ENCODE results near the gene NID2. TPM values are rescaled to one million over a fixed set of nuclear protein-coding genes. Genes with fewer than 3 reads are reported as not detected.

NID2 gene, protein sequence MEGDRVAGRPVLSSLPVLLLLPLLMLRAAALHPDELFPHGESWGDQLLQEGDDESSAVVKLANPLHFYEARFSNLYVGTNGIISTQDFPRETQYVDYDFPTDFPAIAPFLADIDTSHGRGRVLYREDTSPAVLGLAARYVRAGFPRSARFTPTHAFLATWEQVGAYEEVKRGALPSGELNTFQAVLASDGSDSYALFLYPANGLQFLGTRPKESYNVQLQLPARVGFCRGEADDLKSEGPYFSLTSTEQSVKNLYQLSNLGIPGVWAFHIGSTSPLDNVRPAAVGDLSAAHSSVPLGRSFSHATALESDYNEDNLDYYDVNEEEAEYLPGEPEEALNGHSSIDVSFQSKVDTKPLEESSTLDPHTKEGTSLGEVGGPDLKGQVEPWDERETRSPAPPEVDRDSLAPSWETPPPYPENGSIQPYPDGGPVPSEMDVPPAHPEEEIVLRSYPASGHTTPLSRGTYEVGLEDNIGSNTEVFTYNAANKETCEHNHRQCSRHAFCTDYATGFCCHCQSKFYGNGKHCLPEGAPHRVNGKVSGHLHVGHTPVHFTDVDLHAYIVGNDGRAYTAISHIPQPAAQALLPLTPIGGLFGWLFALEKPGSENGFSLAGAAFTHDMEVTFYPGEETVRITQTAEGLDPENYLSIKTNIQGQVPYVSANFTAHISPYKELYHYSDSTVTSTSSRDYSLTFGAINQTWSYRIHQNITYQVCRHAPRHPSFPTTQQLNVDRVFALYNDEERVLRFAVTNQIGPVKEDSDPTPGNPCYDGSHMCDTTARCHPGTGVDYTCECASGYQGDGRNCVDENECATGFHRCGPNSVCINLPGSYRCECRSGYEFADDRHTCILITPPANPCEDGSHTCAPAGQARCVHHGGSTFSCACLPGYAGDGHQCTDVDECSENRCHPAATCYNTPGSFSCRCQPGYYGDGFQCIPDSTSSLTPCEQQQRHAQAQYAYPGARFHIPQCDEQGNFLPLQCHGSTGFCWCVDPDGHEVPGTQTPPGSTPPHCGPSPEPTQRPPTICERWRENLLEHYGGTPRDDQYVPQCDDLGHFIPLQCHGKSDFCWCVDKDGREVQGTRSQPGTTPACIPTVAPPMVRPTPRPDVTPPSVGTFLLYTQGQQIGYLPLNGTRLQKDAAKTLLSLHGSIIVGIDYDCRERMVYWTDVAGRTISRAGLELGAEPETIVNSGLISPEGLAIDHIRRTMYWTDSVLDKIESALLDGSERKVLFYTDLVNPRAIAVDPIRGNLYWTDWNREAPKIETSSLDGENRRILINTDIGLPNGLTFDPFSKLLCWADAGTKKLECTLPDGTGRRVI (N-terminal part only)
- 309 TPM for polyA plus RNA-seq (2013, experiment 1 of 2; ENCODE audit: insufficient read length)
- 243 TPM for polyA plus RNA-seq (2013, experiment 2 of 2; ENCODE audit: insufficient read length)

DNA sequence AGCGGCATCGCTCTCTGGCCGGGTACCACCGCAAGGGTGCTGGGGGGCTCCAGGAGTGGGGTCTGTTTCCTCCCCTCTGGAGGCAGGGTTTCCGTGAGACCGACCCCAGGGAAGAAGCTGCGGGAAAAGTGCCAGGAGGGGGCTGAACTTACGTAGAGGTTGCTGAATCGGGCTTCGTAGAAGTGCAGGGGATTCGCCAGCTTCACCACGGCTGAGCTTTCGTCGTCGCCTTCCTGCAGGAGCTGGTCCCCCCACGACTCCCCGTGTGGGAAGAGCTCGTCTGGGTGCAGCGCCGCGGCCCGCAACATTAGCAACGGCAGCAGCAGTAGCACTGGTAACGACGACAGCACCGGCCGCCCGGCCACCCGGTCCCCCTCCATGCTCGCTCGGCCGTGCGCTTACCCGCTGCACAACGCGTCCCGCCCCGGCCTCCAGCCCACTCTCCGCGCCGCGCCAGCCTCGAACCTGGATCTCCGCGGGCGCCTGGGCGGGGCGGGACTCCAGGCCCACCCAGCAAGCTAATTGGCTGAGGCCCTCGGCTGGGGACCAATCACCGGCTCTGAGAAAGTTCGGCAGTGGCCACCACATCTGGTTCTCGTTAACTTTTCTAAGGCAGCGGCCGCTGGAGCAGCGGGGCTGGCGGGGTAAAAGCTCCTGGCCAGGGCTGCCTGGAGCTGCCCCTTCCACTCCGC is at the start of gene NID2:
TSS of gene NID2 (minus strand) at position 445 of the 692 bp plus-strand sequence. CDS start at position 380, 65 bp downstream.
- peak; percentile 96 for DNase-seq

- DNase-seq = peak; percentile 81
Observed at GRCh38 chr14:52117111-52117832, 48.4 kb upstream of the NID2 start.

DNA sequence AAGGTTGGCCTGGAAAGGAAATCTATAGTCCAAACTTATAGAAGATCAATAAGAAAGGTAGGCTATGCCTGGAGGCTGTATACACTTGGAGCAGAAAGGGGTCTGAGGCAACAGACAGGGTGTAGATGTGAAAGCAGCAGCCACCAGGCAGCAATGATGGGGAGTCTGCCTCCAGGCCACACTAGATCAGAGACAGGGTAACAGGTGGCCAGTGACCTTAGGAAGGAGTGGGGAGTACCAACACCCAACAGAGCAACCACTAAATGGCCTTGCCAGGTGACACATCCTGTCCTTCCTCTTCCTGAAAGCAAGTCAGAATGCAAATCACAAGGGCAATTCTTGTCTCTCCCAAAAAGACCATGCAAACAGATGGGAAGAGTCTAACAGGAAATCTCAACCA is 46.4 kb upstream of the NID2 start:
- DNase-seq = no peak

DNA sequence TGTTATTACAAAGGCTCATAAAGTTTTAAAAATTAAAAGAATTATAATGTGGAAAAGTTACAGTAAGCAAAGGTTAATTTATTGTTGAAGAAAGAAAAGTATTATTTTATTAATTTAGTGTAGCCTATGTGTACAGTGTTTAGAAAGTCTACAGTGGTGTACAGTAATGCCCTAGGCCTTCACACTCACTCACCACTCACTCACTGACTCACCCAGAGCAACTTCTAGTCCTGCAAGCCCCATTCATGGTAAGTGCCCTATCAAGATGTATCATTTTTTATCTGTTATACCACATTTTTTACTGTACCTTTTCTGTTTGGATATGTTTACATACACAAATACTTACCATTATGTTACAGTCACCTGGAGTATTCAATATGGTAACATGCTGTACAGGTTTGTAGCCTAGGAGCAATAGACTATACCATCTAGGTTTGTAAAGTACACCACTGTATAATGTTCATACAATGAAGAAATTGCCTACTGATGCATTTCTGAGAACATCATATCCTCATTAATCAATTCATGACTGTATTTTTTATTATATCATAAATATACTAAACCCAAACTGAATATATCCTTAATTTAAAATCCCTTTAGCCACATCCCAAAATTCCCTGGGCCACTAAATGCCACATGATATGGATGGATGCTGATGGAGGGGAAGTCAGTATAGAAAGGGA is 43.6 kb upstream of the NID2 start:
- peak; percentile 81 for DNase-seq

DNA sequence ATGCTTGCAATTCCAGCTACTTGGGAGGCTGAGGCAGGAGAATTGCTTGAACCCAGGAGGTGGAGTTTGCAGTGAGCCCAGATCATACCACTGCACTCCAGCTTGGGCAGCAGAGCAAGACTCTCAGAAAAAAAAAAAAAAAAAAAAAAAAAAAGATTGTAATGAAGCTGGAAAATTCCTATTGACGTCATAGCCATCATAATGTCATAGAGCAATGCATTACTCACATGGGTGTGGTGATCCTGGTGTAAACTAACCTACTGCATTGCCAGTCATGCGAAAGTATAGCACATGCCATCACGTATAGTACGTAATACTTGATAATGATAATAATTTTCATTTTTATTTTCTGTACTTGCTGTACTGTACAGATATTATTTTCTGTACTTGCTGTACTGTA is 42.7 kb upstream of the NID2 start:
- DNase-seq = peak; percentile 71

DNA sequence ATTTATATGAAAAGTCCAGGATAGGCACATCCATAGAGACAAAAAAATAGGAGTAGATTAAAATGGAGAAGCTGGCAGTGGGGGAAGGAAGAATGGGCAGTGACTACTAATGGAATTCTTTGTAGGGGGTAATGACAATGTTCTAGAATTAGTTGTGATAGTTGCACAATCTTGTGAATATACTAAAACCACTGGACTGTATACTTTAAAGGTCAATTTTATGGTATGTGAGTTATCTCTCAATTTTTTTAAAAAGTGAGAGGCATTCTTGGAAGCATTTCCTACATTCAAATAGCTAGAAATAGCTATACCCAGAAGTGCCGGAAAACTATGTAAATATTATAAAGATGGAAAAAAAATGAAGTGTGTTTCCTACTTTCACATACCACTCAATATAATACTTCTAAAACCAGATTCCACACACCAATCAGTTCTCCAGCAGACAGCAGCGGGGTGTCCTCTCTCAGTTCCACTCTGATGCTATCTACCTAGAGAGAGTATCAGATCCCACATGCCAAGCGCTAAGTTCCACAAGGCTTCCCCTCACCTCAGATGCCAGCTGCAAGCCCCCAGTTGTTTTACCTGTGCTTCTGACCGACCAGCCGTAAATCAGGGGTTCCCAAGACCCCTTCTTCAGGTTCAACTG is 41.7 kb upstream of the NID2 start:
- peak; percentile 88 for DNase-seq

GRCh38 chr14:52108823-52109222 is 40.0 kb upstream of the NID2 start:
- no peak for DNase-seq

DNA sequence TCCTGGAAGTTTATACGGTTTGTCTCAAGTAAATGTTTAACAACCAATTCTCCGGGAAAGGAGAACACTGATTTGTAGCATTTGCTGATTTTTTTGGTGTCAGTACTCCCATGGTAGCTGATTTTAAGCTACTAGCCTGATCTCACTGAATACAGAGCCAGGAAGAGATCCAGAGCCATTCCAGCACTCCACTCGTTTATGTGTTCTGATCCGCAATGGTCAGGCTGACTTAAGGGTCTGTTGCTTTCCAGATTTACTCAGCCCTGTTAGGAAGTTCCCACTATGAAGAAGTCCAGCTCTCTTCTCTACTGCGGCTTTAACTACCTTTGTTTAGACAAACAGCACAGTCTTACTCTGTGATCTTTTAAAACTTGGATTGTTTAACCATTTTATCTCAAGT is 38.0 kb upstream of the NID2 start:
- DNase-seq = no peak

DNA sequence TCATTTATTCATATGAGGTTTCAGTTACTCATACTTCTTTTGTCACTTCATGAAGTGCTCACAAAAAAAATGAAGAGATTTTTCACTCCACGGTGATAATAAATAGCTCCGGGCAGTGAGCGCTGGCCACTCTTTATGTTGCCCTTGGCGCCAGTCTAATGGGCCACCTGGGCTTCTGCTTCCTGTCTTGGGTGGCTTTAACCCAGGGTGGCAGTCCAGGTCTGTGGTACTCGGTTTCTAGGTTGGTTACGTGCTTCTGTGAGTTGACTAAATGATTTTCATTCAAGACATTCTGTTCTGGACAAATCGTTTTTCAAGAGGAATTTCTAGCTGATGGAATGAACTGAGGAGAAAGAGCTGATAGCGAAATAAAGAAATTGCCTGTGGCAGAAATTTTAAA is 34.6 kb upstream of the NID2 start:
- DNase-seq = no peak

DNA sequence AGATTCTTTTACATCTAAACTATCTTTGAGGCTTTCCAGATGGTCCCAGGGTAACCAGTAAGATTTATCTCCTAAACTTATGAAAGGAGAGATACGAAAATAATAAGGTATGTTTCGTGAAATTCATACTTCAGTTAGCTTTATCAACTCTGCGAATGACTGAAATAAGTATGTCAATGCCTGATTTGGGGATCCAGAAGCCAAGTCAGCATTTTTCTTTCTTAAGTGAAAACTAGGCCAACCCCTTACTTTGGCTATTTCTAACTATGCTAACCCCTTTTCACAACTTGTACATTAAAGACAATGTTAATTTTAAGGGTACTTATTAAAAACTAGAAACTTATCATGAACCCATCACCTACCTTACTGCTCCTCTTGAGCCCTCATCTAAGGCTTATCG is 26.9 kb upstream of the NID2 start:
- no peak for DNase-seq

DNA sequence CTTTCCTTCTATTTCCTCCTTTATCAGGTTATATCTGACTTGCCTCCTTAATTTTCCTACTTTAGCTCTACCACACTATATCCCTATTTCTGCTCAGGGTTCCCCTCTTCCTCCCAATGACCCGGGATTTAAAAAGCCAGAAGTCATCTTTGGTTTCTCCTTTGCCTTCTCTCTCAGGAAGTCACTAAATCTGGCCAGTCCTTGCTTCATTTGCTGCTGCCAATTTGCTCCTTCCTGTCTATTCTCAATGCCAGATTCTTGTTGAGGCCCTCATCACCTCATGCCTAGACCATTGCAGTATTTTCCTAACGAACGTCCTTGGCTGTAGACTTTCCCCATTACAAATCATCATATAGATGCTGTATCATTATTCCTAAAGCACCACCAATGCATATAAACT is 26.5 kb upstream of the NID2 start:
- no peak for DNase-seq

DNA sequence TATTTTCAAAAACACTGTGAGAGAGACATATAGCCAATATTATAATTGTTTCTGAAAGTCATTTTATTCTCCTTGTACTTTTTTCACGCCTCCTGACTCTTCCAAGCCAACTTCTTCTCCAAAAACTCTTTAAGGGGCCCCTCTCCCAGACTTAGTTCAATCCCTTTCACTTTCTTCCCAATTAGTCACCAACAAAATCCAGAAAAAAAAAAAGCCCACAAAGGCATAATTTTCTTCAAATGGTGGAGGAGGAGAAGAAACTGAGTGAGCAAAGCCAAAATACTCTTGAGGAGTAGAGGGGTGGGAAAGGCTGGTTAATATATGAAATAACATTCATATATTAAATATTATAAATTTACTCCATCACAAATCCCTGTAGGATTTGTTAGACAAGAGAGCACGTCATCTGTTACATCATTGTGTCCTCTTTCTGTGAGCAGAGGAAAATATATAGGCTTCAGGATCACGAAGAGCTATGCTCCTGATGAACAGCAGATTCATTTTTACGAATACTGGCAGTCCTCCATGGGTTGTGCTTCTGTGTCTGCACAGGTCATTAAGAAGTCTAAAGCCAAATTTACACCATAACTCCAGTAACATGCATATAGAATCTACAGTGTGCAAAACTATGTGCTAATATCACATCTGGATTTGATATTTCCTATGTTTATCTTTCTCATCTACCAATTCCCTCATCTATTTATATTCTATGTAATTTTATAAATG is 25.9 kb upstream of the NID2 start:
- DNase-seq = peak; percentile 32

DNA sequence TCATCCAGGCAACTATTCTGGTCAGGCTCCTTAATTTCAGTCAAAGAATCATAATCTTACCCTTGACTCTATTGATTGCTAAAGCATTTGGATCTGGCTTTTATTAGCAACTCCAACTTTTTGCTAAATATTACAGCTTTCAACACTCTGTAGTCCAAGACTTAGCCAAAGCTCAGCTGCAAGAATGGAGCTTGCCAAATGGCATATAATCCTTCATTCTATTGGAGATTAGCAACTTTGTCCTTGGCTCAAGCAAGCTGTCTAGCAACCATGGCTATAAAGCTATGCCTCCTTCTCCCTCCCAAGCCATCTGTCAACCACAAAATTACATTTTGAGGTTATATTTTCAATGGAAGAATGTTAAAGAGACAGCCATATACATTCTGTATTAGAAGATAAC is 23.1 kb upstream of the NID2 start:
- no peak for DNase-seq

DNA sequence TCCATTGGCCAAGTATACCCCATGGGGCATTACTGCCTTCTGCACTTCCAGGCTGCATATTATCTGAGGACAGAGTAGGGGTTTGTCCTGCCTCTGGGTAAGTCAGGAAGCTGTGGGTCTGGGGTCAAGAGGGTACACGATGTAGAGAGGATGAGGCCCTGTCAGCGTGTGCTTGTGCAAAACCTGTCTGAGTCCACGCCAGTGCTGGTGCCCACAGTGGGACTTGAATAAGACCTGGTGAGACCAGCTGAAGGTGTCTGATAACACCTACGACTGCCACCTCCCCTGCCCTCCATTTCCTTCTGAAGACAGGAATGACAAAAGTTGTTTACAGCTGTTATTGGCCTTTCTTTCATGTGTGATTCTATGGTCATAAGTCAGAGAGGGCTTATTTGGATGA is 22.1 kb upstream of the NID2 start:
- DNase-seq = no peak

GRCh38 chr14:52089218-52089617 is 20.4 kb upstream of the NID2 start:
- no peak for DNase-seq

- DNase-seq = peak; percentile 83
Observed at GRCh38 chr14:52086711-52087110, 17.9 kb upstream of the NID2 start.

- no peak for DNase-seq
Observed at GRCh38 chr14:52082903-52083302, 14.0 kb upstream of the NID2 start.

DNA sequence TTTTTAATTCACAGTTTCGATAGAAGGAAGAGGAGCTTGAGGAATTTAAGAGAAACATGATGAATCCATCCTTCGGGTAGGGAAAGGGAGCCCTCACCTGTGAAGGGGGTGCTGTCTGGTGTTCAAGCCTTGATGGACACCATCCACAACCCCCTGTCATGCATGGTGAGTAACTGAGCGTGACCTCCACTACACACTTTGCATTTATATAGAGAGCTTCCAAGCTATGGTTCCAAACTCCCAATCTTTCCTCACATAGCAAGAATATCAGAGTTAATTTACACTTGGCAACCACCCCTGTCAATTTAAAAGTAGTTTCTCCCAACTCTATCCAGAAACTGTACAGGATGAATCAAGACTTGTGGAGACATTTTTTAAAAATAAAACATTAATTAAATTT is 13.1 kb upstream of the NID2 start:
- DNase-seq = no peak
